ENCODE results near the gene B4GALT6.

DNA sequence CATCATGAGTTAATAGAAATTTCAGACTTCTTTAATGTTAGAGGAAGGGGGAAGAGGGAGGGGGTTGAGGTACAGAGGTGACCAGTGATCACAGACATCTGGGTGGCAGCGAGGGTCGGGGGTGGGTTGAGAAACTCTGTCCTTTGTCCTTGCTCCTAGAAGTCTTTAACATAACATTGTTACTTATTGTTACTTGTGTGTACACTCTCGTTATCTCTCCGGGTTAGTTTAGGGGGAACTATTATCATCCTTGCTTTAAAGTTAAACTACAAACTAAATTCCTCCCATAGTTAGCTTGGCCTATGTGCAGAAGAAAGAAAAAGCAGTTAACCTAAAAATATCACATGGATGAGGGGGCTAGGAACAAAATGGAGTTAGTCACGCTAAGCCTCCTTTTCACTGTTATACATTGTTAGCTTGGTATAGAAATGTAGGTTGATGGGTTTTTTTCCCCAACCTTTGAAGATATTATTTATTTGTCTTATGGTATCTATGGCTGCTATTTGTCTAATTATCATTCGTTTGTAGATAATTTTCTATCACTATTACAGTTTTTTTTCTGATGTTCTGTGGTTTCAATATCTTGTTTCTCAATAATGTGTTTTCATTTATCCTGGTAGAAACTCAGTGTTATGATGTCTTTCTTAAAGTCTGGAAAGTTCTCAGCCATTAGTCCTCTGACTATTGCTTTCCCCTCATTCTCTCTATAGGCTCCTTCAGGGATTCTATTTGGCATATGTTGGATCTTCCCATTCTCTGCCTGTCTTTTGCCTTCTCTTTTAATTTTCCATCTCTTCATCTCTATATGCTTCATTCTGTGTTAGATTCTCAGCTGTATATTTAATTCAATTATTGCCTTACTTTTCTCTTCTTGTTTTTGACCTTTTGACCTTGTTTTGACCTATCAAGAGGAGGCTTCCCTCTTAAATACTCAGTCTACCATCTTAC lies 13.2 kb upstream of the B4GALT6 start:
- TF ChIP-seq CTCF (IDR thresholded peaks at IDR 0.05) (no peak), POLR2A (IDR thresholded peaks at IDR 0.05) (no peak), POLR2AphosphoS5 (IDR thresholded peaks at IDR 0.05) (no peak)

Measured in suprapubic skin (tissue), 4 donors.